HepG2 (cell line): ENCODE data around the gene MDM4. TPM values are rescaled to one million over a fixed set of nuclear protein-coding genes. Genes with fewer than 3 reads are reported as not detected.

Source experiments
- EEA1 ChIP-seq: sonication (generic); formaldehyde crosslinking; IDR thresholded peaks from 2 replicates; pipeline ENCODE4 v1.5.1; 2020; ENCODE audit warnings: mild to moderate bottlenecking, missing genetic modification reagents, borderline replicate concordance
- ELF3 ChIP-seq: IDR thresholded peaks from 2 replicates; pipeline ENCODE4 v1.6.1; 2016; ENCODE audit warnings: missing genetic modification reagents, missing compliant biosample characterization
- ETV6 ChIP-seq: sonication (generic); formaldehyde crosslinking; conservative IDR thresholded peaks from 2 replicates; pipeline ENCODE4 v1.4.0; 2020; ENCODE audit warnings: missing genetic modification reagents
- FLYWCH1 ChIP-seq: sonication (generic); formaldehyde crosslinking; IDR thresholded peaks from 2 replicates; pipeline ENCODE4 v1.8.1; 2023; ENCODE audit warnings: mild to moderate bottlenecking, missing genetic modification reagents
- HES4 ChIP-seq: sonication (generic); formaldehyde crosslinking; IDR thresholded peaks from 2 replicates; pipeline ENCODE4 v1.9.0; 2021; ENCODE audit warnings: mild to moderate bottlenecking, missing genetic modification reagents, borderline replicate concordance
- HHEX ChIP-seq: IDR thresholded peaks from 2 replicates; pipeline ENCODE4 v1.6.1; 2016; ENCODE audit warnings: control low read depth
- KDM5A ChIP-seq: fragments of 200-600 bp; sonication (generic); IDR thresholded peaks from 2 replicates; pipeline ENCODE4 v1.7.0; 2018; ENCODE audit warnings: antibody characterized with exemption, mild to moderate bottlenecking, low read length, borderline replicate concordance
- MAF1 ChIP-seq: sonication (generic); formaldehyde crosslinking; IDR thresholded peaks from 2 replicates; pipeline ENCODE4 v1.5.0; 2020; ENCODE audit warnings: missing genetic modification reagents, borderline replicate concordance
- MEIS2 ChIP-seq: sonication (generic); formaldehyde crosslinking; IDR thresholded peaks from 2 replicates; pipeline ENCODE4 v1.9.0; 2021; ENCODE audit warnings: mild to moderate bottlenecking, missing genetic modification reagents
- PAX8 ChIP-seq: sonication (generic); formaldehyde crosslinking; IDR thresholded peaks from 2 replicates; pipeline ENCODE4 v1.8.0; 2022; ENCODE audit warnings: mild to moderate bottlenecking, missing genetic modification reagents, borderline replicate concordance
- RNF2 ChIP-seq: fragments of 450-650 bp; conservative IDR thresholded peaks from 2 replicates; pipeline ENCODE4 v1.6.1; 2016; ENCODE audit warnings: low read depth
- TBX3 ChIP-seq: fragments of 450-650 bp; IDR thresholded peaks from 2 replicates; pipeline ENCODE4 v1.6.1; 2017; ENCODE audit warnings: antibody characterized with exemption, mild to moderate bottlenecking, inconsistent platforms, borderline replicate concordance
- ZGPAT ChIP-seq: IDR thresholded peaks from 2 replicates; pipeline ENCODE4 v1.6.1; 2016; ENCODE audit warnings: mild to moderate bottlenecking
- ZNF337 ChIP-seq: sonication (generic); formaldehyde crosslinking; IDR thresholded peaks from 2 replicates; pipeline ENCODE4 v1.5.1; 2020; ENCODE audit warnings: missing genetic modification reagents, low read depth, mild to moderate bottlenecking, borderline replicate concordance
- ZNF556 ChIP-seq: sonication (generic); formaldehyde crosslinking; IDR thresholded peaks from 2 replicates; pipeline ENCODE4 v1.4.0; 2020; ENCODE audit warnings: mild to moderate bottlenecking, missing genetic modification reagents, borderline replicate concordance
- ZNF841 ChIP-seq: sonication (generic); formaldehyde crosslinking; IDR thresholded peaks from 2 replicates; pipeline ENCODE4 v1.8.1; 2023; ENCODE audit warnings: missing genetic modification reagents, borderline replicate concordance
- polyA plus RNA-seq, 8 experiments: library from polyadenylated mRNA; depleted of rRNA in 3 of 8; stranded (reverse) in 7 of 8; unstranded in 1 of 8; fragments of >200 nt; fragmentation: Illumina TruSeq in 4 of 8; extraction: Trizol in 4 of 8; gene quantifications; 2 replicates each; pipeline versions ENCODE4 v1.2.1 to v1.2.3, GENCODE V29; 2011 to 2016; ENCODE audit warnings: low read depth in 4 of 8, missing spikeins in 1 of 8, mixed read lengths in 1 of 8; ENCODE audit not compliant: insufficient read depth in 1 of 8
- total RNA-seq, 5 experiments: library from RNA; depleted of rRNA; stranded (reverse); fragments of >200 nt; fragmentation: Illumina TruSeq; extraction: Trizol; gene quantifications; 2 replicates each; pipeline ENCODE4 v1.2.3, GENCODE V29; 2016; ENCODE audit warnings: low read depth in 1 of 5
- TF ChIP-seq, protein P1 (sequence below): sonication (generic); formaldehyde crosslinking; IDR thresholded peaks from 2 replicates; pipeline ENCODE4 v1.4.0; 2020; ENCODE audit warnings: missing genetic modification reagents
- TF ChIP-seq, protein P2 (sequence below): IDR thresholded peaks from 2 replicates; pipeline ENCODE4 v1.6.1; 2016; ENCODE audit warnings: low read depth, control low read depth
- TF ChIP-seq, protein P3 (sequence below): sonication (generic); formaldehyde crosslinking; IDR thresholded peaks from 2 replicates; pipeline ENCODE4 v1.8.1; 2023; ENCODE audit warnings: mild to moderate bottlenecking, missing genetic modification reagents
- TF ChIP-seq, protein P4 (sequence below): sonication (generic); formaldehyde crosslinking; IDR thresholded peaks from 2 replicates; pipeline ENCODE4 v1.4.0; 2020; ENCODE audit warnings: missing genetic modification reagents, borderline replicate concordance

MDM4 gene
- total and polyA plus RNA-seq, 2 of the 13 experiments (the other 11 are each of a cell fraction or from before 2014, with no cell fraction given) = 14.9 to 19.0 TPM

DNA sequence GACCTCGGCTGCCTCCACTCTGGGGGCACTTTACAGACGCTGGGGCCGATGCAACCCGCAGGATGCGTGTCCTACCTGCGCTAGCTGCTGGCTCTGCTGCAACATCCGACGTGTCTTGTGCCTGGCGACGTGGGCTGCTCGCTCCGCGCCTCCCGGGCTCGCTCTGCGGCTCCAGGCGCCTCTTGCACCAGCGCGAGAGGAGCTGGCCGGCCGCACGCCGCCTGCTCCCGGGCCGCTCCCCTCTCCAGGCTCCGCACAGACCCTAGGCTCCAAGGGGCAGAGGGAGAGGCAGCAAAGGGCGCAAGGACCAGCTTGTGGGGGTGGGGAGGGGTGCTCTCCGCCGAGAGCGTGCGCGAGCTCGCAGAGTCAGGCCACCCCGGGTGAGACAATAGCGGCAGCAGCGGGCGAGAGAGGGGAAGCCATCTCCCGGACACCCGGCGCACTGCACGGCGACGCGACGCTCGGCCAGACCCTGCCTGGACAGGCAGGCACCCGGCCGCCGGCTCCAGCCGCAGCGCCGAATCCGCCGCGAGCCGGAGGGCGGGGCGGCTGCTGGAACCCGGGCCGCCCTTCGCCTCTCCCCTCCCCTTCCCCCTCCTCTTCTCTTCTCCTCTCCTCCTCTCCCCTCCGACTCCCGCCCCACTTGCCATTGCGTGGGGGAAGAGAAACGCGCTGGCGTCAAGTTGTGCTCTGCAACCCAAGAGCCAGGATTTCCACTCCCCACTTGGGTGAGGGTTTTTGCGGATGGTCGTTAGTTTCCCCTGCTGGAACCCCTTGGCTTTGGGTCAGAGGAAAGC is 21.7 kb upstream of the MDM4 start, which contains the start of gene PIK3C2B (continued):
- TF ChIP-seq ZNF841 (CRISPR knock-in tag) (0 out of 2 replicates have a peak, but pooled peaks have one; percentile 24), ZNF337 (CRISPR knock-in tag) (0 out of 2 replicates have a peak, but pooled peaks have one; percentile 37), HES4 (CRISPR knock-in tag) (0 out of 2 replicates have a peak, but pooled peaks have one; percentile 48), TBX3 (0 out of 2 replicates have a peak, but pooled peaks have one; percentile 14), RNF2 (peak; percentile 94), KDM5A (no peak; the same call in 1 of the 2 replicates), FLYWCH1 (0 out of 2 replicates have a peak, but pooled peaks have one; percentile 38), HHEX (no peak), ZNF556 (CRISPR knock-in tag) (no peak), MEIS2 (CRISPR knock-in tag) (peak; percentile 54; the same call in 1 of the 2 replicates), ELF3 (CRISPR knock-in tag) (0 out of 2 replicates have a peak, but pooled peaks have one; percentile 11), PAX8 (CRISPR knock-in tag) (no peak), ZGPAT (CRISPR knock-in tag) (peak; percentile 77), EEA1 (CRISPR knock-in tag) (peak; percentile 23; the same call in 1 of the 2 replicates), MAF1 (CRISPR knock-in tag) (peak; percentile 79; the same call in 1 of the 2 replicates), ETV6 (CRISPR knock-in tag) (0 out of 2 replicates have a peak, but pooled peaks have one; percentile 68)
- TF ChIP-seq, protein P1, sequence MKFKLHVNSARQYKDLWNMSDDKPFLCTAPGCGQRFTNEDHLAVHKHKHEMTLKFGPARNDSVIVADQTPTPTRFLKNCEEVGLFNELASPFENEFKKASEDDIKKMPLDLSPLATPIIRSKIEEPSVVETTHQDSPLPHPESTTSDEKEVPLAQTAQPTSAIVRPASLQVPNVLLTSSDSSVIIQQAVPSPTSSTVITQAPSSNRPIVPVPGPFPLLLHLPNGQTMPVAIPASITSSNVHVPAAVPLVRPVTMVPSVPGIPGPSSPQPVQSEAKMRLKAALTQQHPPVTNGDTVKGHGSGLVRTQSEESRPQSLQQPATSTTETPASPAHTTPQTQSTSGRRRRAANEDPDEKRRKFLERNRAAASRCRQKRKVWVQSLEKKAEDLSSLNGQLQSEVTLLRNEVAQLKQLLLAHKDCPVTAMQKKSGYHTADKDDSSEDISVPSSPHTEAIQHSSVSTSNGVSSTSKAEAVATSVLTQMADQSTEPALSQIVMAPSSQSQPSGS = peak; percentile 66; the same call in 1 of the 2 replicates
- TF ChIP-seq, protein P2, sequence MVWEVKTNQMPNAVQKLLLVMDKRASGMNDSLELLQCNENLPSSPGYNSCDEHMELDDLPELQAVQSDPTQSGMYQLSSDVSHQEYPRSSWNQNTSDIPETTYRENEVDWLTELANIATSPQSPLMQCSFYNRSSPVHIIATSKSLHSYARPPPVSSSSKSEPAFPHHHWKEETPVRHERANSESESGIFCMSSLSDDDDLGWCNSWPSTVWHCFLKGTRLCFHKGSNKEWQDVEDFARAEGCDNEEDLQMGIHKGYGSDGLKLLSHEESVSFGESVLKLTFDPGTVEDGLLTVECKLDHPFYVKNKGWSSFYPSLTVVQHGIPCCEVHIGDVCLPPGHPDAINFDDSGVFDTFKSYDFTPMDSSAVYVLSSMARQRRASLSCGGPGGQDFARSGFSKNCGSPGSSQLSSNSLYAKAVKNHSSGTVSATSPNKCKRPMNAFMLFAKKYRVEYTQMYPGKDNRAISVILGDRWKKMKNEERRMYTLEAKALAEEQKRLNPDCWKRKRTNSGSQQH (CRISPR knock-in tag) = no peak; the same call in 1 of the 2 replicates
- TF ChIP-seq, protein P3, sequence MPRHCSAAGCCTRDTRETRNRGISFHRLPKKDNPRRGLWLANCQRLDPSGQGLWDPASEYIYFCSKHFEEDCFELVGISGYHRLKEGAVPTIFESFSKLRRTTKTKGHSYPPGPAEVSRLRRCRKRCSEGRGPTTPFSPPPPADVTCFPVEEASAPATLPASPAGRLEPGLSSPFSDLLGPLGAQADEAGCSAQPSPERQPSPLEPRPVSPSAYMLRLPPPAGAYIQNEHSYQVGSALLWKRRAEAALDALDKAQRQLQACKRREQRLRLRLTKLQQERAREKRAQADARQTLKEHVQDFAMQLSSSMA = peak; percentile 25; the same call in 1 of the 2 replicates
- TF ChIP-seq, protein P4, sequence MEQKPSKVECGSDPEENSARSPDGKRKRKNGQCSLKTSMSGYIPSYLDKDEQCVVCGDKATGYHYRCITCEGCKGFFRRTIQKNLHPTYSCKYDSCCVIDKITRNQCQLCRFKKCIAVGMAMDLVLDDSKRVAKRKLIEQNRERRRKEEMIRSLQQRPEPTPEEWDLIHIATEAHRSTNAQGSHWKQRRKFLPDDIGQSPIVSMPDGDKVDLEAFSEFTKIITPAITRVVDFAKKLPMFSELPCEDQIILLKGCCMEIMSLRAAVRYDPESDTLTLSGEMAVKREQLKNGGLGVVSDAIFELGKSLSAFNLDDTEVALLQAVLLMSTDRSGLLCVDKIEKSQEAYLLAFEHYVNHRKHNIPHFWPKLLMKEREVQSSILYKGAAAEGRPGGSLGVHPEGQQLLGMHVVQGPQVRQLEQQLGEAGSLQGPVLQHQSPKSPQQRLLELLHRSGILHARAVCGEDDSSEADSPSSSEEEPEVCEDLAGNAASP (CRISPR knock-in tag) = peak; percentile 39
